HepG2 (cell line): Measurements from ENCODE around the gene MAP2K7. TPM values are rescaled to one million over a fixed set of nuclear protein-coding genes. Genes with fewer than 3 reads are reported as not detected.
A peak's percentile ranks its signal among the peaks of the same experiment; 100 is the strongest.

Source experiments
- FOXJ3 ChIP-seq: sonication (generic); formaldehyde crosslinking; IDR thresholded peaks from 2 replicates; pipeline ENCODE4 v1.4.0; 2020; ENCODE audit warnings: missing genetic modification reagents, mild to moderate bottlenecking, borderline replicate concordance
- FOXK2 ChIP-seq: fragments of 450-650 bp; IDR thresholded peaks from 2 replicates; pipeline ENCODE4 v1.6.1; 2016
- HINFP ChIP-seq: sonication (generic); formaldehyde crosslinking; IDR thresholded peaks from 2 replicates; pipeline ENCODE4 v1.4.0; 2020; ENCODE audit warnings: low read depth, mild to moderate bottlenecking, missing genetic modification reagents
- HMG20A ChIP-seq: IDR thresholded peaks from 2 replicates; pipeline ENCODE4 v1.6.1; 2016; ENCODE audit warnings: borderline replicate concordance
- HNRNPLL ChIP-seq: fragments of 200-400 bp; formaldehyde crosslinking; IDR thresholded peaks from 2 replicates; pipeline ENCODE4 v1.6.1; 2017; ENCODE audit warnings: mild to moderate bottlenecking, low read depth, low read length; ENCODE audit not compliant: poor library complexity, severe bottlenecking
- HOXA7 ChIP-seq: sonication (generic); formaldehyde crosslinking; IDR thresholded peaks from 2 replicates; pipeline ENCODE4 v1.8.1; 2022; ENCODE audit warnings: mild to moderate bottlenecking, missing genetic modification reagents, moderate library complexity
- KLF15 ChIP-seq: sonication (generic); formaldehyde crosslinking; IDR thresholded peaks from 2 replicates; pipeline ENCODE4 v1.8.1; 2023; ENCODE audit warnings: borderline replicate concordance, mild to moderate bottlenecking, inconsistent platforms, missing genetic modification reagents, mixed read lengths
- KLF9 ChIP-seq: IDR thresholded peaks from 2 replicates; pipeline ENCODE4 v1.6.1; 2016; ENCODE audit warnings: low read depth
- MEIS2 ChIP-seq: sonication (generic); formaldehyde crosslinking; IDR thresholded peaks from 2 replicates; pipeline ENCODE4 v1.9.0; 2021; ENCODE audit warnings: mild to moderate bottlenecking, missing genetic modification reagents
- RAD51 ChIP-seq: fragments of 450-650 bp; IDR thresholded peaks from 2 replicates; pipeline ENCODE4 v1.6.1; 2016; ENCODE audit warnings: borderline replicate concordance
- SALL1 ChIP-seq: sonication (generic); formaldehyde crosslinking; IDR thresholded peaks from 2 replicates; pipeline ENCODE4 v1.8.0; 2022; ENCODE audit warnings: mild to moderate bottlenecking, missing genetic modification reagents
- TAF15 ChIP-seq: fragments of 200-400 bp; formaldehyde crosslinking; IDR thresholded peaks from one replicate; pipeline ENCODE4 v1.6.1; 2018; ENCODE audit warnings: mild to moderate bottlenecking, low read depth, low read length; ENCODE audit not compliant: poor library complexity, severe bottlenecking
- THAP9 ChIP-seq: sonication (generic); formaldehyde crosslinking; IDR thresholded peaks from 2 replicates; pipeline ENCODE4; 2020; ENCODE audit warnings: missing genetic modification reagents, mild to moderate bottlenecking, borderline replicate concordance
- ZNF414 ChIP-seq: sonication (generic); formaldehyde crosslinking; IDR thresholded peaks from 2 replicates; pipeline ENCODE4 v1.5.0; 2020; ENCODE audit warnings: missing genetic modification reagents
- ZNF512 ChIP-seq: sonication (generic); formaldehyde crosslinking; IDR thresholded peaks from 2 replicates; pipeline ENCODE4 v1.4.0; 2020; ENCODE audit warnings: mild to moderate bottlenecking, missing genetic modification reagents
- ZNF660 ChIP-seq: sonication (generic); formaldehyde crosslinking; IDR thresholded peaks from 2 replicates; pipeline ENCODE4 v1.5.1; 2020; ENCODE audit warnings: mild to moderate bottlenecking, low read depth, missing genetic modification reagents, borderline replicate concordance
- ZNF687 ChIP-seq: sonication (generic); formaldehyde crosslinking; IDR thresholded peaks from 2 replicates; pipeline ENCODE4 v1.5.1; 2020; ENCODE audit warnings: mild to moderate bottlenecking, missing genetic modification reagents, moderate library complexity
- polyA plus RNA-seq, 8 experiments: library from polyadenylated mRNA; depleted of rRNA in 3 of 8; stranded (reverse) in 7 of 8; unstranded in 1 of 8; fragments of >200 nt; fragmentation: Illumina TruSeq in 4 of 8; extraction: Trizol in 4 of 8; gene quantifications; 2 replicates each; pipeline versions ENCODE4 v1.2.1 to v1.2.3, GENCODE V29; 2011 to 2016; ENCODE audit warnings: low read depth in 4 of 8, missing spikeins in 1 of 8, mixed read lengths in 1 of 8; ENCODE audit not compliant: insufficient read depth in 1 of 8
- total RNA-seq, 5 experiments: library from RNA; depleted of rRNA; stranded (reverse); fragments of >200 nt; fragmentation: Illumina TruSeq; extraction: Trizol; gene quantifications; 2 replicates each; pipeline ENCODE4 v1.2.3, GENCODE V29; 2016; ENCODE audit warnings: low read depth in 1 of 5

The MAP2K7 gene
- total and polyA plus RNA-seq, 2 of the 13 experiments (the other 11 are each of a cell fraction or from before 2014, with no cell fraction given): 9.0 to 10.8 TPM

GRCh38 chr19:7903244-7904073 lies at the start of gene MAP2K7 (continued):
- peak; percentile 81 for TF ChIP-seq THAP9 (CRISPR knock-in tag)
- peak; percentile 36 for TF ChIP-seq TAF15
- no peak for TF ChIP-seq HOXA7 (CRISPR knock-in tag)
- no peak; the same call in 1 of the 2 replicates for TF ChIP-seq KLF9
- TF ChIP-seq ZNF414 (CRISPR knock-in tag): no peak
- peak; percentile 98 for TF ChIP-seq ZNF687 (CRISPR knock-in tag)
- TF ChIP-seq HINFP (CRISPR knock-in tag): 0 out of 2 replicates have a peak, but pooled peaks have one; percentile 59
- no peak for TF ChIP-seq RAD51
- peak; percentile 6; the same call in 1 of the 2 replicates for TF ChIP-seq MEIS2 (CRISPR knock-in tag)
- no peak; the same call in none of the 2 replicates for TF ChIP-seq SALL1 (CRISPR knock-in tag)
- peak; percentile 80 for TF ChIP-seq KLF15
- TF ChIP-seq FOXK2: peak; percentile 43; the same call in 1 of the 2 replicates
- TF ChIP-seq ZNF660 (CRISPR knock-in tag): no peak
- TF ChIP-seq ZNF512: no peak
- no peak for TF ChIP-seq FOXJ3
- no peak for TF ChIP-seq HMG20A (CRISPR knock-in tag)
- TF ChIP-seq HNRNPLL: peak; percentile 45
